Thyroid gland (tissue), 4 donors: Measurements from ENCODE around the gene SDHC.
"Not testable (repeated sequence)": the region's sequence is repeated elsewhere in the genome, so short reads cannot be mapped to it uniquely, and the experiment has no call there.

Experiments used
- CTCF ChIP-seq, 6 experiments: fragments of 200-600 bp in 3 of 6; fragments of 450-650 bp in 3 of 6; sonication (generic) in 3 of 6; IDR thresholded peaks; one replicate each; pipeline ENCODE4 v1.5.1; 2016 to 2019; ENCODE audit warnings: antibody characterized with exemption in 6 of 6, mild to moderate bottlenecking in 2 of 6, inconsistent platforms in 1 of 6, moderate library complexity in 1 of 6
- POLR2A ChIP-seq, 2 donors: fragments of 450-650 bp; IDR thresholded peaks; one replicate each; pipeline ENCODE4 v1.6.1; 2017; ENCODE audit warnings: antibody characterized with exemption in 2 of 2, mild to moderate bottlenecking in 2 of 2, moderate library complexity in 1 of 2

GRCh38 chr1:161389158-161389557 lies 75.0 kb downstream of the SDHC start:
- not testable (repeated sequence) for TF ChIP-seq CTCF, POLR2A (IDR thresholded peaks at IDR 0.05)
